NB4 (cell line): ENCODE results near the gene MCM3AP.

Source experiments
- DNase-seq: peaks from one replicate; pipeline ENCODE4 v3.0.0; 2010; ENCODE audit warnings: low read depth
- H3K4me3 ChIP-seq: one replicate; pipeline ENCODE4 v1.5.1; 2011; ENCODE audit warnings: mild to moderate bottlenecking, low read depth, low read length, moderate library complexity
- CTCF ChIP-seq: IDR thresholded peaks from one replicate; pipeline ENCODE4 v1.5.1; 2012; ENCODE audit warnings: low read depth, low read length
- MAX ChIP-seq: IDR thresholded peaks from 2 replicates; pipeline ENCODE4 v1.6.1; 2011; ENCODE audit warnings: low read depth, low read length
- MYC ChIP-seq: IDR thresholded peaks from 2 replicates; pipeline ENCODE4 v1.6.1; 2011; ENCODE audit warnings: low read depth, low read length
- POLR2A ChIP-seq: IDR thresholded peaks from 2 replicates; pipeline ENCODE4 v1.6.1; 2011; ENCODE audit warnings: mild to moderate bottlenecking; ENCODE audit not compliant: insufficient read length; ENCODE audit errors: extremely low read depth

The MCM3AP gene

GRCh38 chr21:46211376-46211775 lies 74.0 kb downstream of the MCM3AP start:
- H3K4me3 ChIP-seq: no peak overlapping the region
- TF ChIP-seq CTCF (no peak), MYC (no peak), POLR2A (no peak), MAX (no peak)
- DNase-seq: no peak

- TF ChIP-seq MYC (no peak), POLR2A (no peak), CTCF (peak; percentile 10), MAX (no peak)
- H3K4me3 ChIP-seq: no peak overlapping the region
- peak; percentile 21 for DNase-seq
Measured at GRCh38 chr21:46210378-46211136, 74.9 kb downstream of the MCM3AP start.

GRCh38 chr21:46208761-46209721 lies 76.4 kb downstream of the MCM3AP start:
- no peak overlapping the region for H3K4me3 ChIP-seq

GRCh38 chr21:46207920-46208591 lies 77.4 kb downstream of the MCM3AP start:
- TF ChIP-seq CTCF: no peak
- no peak for TF ChIP-seq MYC
- no peak for TF ChIP-seq MAX
- no peak for TF ChIP-seq POLR2A
- no peak overlapping the region for H3K4me3 ChIP-seq
- DNase-seq: no peak

More at GRCh38 chr21:46208761-46209721, 76.4 kb downstream of the MCM3AP start:
- TF ChIP-seq MYC (no peak), MAX (no peak), POLR2A (no peak), CTCF (no peak)
- no peak for DNase-seq
